Lower leg skin (tissue), 3 donors: Measurements from ENCODE around the gene ANK2.

Source experiments
- POLR2A ChIP-seq, 2 donors: fragments of 450-650 bp; IDR thresholded peaks; one replicate each; pipeline ENCODE4 v1.6.1; 2016 to 2017; ENCODE audit warnings: antibody characterized with exemption in 2 of 2, mild to moderate bottlenecking in 1 of 2, moderate library complexity in 1 of 2
- TF ChIP-seq, protein P1 (sequence below), 3 donors: fragments of 450-650 bp; IDR thresholded peaks; one replicate each; pipeline ENCODE4 v1.5.1; 2016; ENCODE audit warnings: antibody characterized with exemption in 3 of 3, mild to moderate bottlenecking in 3 of 3, moderate library complexity in 2 of 3

DNA sequence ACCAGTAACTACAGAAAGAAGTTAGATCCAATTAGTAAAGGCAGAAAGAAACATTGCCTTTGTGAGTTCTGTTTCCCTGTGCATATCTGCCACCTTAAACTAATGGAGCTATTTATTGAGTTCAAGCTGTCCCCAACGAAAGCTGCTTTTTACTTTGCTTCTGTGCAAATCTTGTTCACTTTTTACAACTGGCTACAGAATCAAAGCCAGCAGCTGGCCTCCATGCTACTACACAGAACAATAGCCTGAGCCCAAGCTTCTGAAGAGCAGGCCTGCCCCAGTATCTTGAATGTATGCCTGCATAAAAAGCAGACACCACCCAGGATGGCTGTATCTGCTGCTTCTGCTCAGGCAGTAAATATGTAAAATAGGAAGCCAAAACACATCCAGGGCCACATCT is 28.1 kb downstream of the ANK2 start:
- TF ChIP-seq, protein P1, sequence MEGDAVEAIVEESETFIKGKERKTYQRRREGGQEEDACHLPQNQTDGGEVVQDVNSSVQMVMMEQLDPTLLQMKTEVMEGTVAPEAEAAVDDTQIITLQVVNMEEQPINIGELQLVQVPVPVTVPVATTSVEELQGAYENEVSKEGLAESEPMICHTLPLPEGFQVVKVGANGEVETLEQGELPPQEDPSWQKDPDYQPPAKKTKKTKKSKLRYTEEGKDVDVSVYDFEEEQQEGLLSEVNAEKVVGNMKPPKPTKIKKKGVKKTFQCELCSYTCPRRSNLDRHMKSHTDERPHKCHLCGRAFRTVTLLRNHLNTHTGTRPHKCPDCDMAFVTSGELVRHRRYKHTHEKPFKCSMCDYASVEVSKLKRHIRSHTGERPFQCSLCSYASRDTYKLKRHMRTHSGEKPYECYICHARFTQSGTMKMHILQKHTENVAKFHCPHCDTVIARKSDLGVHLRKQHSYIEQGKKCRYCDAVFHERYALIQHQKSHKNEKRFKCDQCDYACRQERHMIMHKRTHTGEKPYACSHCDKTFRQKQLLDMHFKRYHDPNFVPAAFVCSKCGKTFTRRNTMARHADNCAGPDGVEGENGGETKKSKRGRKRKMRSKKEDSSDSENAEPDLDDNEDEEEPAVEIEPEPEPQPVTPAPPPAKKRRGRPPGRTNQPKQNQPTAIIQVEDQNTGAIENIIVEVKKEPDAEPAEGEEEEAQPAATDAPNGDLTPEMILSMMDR (IDR thresholded peaks at IDR 0.05) = no peak
- TF ChIP-seq POLR2A (IDR thresholded peaks at IDR 0.05) = no peak
